NT2/D1 (cell line): ENCODE data around the gene MAML3.

Source experiments
- SUZ12 ChIP-seq: IDR thresholded peaks from 2 replicates; pipeline ENCODE4 v1.6.1; 2011; ENCODE audit not compliant: insufficient read length, insufficient read depth; ENCODE audit errors: extremely low read depth
- YY1 ChIP-seq: IDR thresholded peaks from 2 replicates; pipeline ENCODE4 v1.6.1; 2011; ENCODE audit not compliant: insufficient read length, insufficient read depth
- ZNF274 ChIP-seq: IDR thresholded peaks from 2 replicates; pipeline ENCODE4 v1.6.1; 2011; ENCODE audit warnings: mild to moderate bottlenecking, low read depth, low read length

DNA sequence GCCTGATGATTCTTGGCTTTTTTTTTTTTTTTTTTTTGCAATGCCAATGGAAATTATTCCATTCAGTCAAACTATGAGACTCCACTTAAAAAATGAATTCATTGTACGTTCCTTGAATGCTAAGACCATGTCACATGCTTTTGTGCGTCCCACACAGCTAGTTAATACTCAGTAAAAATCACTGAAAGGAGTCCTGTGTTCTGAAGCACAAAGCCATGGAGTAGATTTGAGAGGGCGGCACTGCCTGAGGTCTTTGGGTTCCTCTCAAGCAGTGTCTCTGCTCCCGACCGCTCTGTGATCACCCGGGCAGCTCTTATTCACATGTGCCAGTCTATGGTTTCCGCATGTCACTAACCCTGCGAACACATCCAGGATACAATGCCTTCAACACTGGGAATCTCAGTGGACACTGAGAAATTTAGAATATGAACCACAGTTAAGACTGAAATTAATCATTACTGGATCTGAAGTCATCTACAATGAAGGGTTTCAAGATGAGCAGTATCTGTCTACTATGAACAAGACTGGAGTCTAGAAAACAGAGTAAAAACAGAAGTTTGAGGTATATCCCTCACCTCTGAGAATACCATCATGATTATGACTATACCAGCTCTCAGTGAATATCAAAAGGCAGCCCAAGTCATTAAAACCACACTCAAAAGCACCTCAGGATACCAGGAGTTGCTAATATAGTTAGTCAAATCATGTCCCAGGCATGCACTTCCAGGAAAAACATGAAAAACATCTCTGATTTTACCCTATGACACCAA, 295.4 kb downstream of the MAML3 start:
- TF ChIP-seq YY1: no peak
- no peak for TF ChIP-seq ZNF274
- no peak for TF ChIP-seq SUZ12
